ENCODE results near the gene PHF12.

DNA sequence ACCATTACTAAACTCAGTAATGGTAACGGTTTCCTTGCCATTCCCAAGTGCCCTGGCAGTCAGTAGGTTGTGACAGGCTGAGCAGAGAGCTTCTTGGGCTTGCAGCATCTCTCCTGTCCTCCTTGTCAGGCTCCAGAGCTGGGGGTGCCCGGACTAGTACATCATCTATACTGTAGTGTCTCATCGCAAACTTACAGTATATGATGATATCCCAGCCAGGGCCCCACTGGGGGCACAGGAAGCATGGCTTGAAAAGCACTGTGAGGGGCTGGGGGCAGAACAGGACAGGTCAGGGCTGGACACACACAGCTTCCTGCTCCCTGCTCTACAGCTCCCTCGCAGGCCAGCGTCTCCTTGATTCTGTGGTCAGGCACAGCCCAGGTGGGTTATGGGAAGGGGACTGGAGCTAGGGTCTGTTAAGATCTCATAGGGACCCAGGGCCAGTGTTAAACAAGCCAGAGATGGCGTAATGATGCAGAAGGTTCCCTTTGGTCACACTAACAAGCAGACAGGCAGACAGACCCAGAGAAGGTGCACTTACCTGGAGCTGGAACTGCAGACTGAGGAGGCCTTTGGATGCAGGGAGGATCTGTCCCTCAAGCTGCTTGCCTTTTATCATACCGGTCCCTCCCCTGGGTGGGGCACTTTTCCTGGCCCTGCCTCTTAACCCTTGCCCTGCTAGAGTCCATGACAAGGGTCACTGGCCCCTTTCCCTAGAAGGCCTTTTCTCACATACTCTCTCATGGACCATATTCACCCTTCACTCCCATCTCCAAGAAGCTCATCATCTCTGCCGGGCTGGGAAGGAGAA lies 89.7 kb downstream of the PHF12 start:
- no peak for TF ChIP-seq SUZ12 (IDR thresholded peaks at IDR 0.05; ENCODE audit: extremely low read depth, insufficient read depth, insufficient read length)
- TF ChIP-seq YY1 (IDR thresholded peaks at IDR 0.05; ENCODE audit: insufficient read depth, insufficient read length): no peak
- TF ChIP-seq ZNF274 (IDR thresholded peaks at IDR 0.05; ENCODE audit: low read depth, low read length): no peak
